Measurements from ENCODE around the gene ZDHHC13.

DNA sequence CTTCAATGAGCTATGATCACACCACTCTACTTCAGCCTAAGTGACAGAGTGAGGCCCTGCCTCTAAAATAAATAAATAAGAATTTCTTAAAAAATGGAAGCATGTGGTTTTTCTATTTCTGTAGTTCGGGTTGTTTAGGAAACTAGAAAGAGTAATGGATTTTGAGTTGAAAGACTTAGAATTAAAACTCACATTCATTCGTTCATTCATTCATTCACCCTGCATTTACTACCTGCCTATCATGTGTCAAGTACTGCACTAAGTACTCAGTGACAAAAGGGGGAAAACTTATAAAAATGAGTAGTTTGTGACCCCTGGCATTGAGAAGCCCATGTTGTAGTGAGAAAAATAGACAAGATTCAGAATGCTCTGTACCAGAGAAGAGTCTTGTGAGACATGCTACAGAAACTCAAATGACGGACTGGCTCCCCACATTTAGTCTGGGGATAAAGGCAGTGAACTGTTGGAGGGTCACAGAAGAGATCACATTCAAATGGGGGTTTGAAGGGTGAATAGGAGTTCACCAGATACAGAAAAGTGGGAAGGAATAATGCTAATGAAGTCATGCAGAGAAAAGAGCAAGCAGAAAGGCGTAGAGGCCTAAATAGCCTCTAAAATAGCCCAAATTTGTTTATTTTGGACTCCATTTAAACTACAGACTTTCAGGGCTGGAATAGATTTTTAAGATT, 77.8 kb downstream of the ZDHHC13 start:
- TF ChIP-seq, protein P1, sequence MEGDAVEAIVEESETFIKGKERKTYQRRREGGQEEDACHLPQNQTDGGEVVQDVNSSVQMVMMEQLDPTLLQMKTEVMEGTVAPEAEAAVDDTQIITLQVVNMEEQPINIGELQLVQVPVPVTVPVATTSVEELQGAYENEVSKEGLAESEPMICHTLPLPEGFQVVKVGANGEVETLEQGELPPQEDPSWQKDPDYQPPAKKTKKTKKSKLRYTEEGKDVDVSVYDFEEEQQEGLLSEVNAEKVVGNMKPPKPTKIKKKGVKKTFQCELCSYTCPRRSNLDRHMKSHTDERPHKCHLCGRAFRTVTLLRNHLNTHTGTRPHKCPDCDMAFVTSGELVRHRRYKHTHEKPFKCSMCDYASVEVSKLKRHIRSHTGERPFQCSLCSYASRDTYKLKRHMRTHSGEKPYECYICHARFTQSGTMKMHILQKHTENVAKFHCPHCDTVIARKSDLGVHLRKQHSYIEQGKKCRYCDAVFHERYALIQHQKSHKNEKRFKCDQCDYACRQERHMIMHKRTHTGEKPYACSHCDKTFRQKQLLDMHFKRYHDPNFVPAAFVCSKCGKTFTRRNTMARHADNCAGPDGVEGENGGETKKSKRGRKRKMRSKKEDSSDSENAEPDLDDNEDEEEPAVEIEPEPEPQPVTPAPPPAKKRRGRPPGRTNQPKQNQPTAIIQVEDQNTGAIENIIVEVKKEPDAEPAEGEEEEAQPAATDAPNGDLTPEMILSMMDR (IDR thresholded peaks at IDR 0.05) = no peak
- TF ChIP-seq EP300 (IDR thresholded peaks at IDR 0.05) = no peak
